ENCODE results near the gene EPHA8. TPM values are rescaled to one million over a fixed set of nuclear protein-coding genes. Genes with fewer than 3 reads are reported as not detected.

Gene EPHA8
- total RNA-seq, 1 experiment from 2014 or later = 3.8 TPM

DNA sequence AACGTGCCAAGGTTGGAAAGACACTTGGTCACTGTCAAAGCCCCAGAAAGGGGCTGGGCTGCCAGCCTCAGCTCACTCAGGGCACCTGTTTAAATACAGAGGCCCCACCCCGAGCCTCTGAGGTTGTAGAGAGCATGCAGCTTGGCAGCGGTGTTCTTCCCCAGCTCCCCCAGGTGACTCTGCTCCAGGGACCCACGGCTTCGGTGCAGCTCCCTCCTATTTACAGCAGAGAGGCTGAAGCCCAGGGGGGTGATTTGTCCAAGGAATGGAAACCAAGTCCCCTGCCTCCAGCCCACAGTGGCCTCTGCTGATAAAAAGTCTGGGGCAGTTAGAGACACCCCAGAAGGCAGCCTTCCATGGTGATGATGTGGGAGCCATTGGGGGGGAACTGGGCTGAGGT is 64.0 kb downstream of the EPHA8 start:
- no peak overlapping the region for H3K4me3 Mint-ChIP-seq
- TF ChIP-seq ZNF121 (CRISPR knock-in tag; IDR thresholded peaks at IDR 0.05) = no peak
- TF ChIP-seq, protein P1, sequence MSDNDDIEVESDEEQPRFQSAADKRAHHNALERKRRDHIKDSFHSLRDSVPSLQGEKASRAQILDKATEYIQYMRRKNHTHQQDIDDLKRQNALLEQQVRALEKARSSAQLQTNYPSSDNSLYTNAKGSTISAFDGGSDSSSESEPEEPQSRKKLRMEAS (CRISPR knock-in tag; IDR thresholded peaks at IDR 0.05) = no peak
- TF ChIP-seq, protein P2, sequence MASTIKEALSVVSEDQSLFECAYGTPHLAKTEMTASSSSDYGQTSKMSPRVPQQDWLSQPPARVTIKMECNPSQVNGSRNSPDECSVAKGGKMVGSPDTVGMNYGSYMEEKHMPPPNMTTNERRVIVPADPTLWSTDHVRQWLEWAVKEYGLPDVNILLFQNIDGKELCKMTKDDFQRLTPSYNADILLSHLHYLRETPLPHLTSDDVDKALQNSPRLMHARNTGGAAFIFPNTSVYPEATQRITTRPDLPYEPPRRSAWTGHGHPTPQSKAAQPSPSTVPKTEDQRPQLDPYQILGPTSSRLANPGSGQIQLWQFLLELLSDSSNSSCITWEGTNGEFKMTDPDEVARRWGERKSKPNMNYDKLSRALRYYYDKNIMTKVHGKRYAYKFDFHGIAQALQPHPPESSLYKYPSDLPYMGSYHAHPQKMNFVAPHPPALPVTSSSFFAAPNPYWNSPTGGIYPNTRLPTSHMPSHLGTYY (CRISPR knock-in tag; IDR thresholded peaks at IDR 0.05) = no peak
- TF ChIP-seq MYBL2 (CRISPR knock-in tag; IDR thresholded peaks at IDR 0.05) = no peak
- TF ChIP-seq, protein P3, sequence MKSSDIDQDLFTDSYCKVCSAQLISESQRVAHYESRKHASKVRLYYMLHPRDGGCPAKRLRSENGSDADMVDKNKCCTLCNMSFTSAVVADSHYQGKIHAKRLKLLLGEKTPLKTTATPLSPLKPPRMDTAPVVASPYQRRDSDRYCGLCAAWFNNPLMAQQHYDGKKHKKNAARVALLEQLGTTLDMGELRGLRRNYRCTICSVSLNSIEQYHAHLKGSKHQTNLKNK (CRISPR knock-in tag; IDR thresholded peaks at IDR 0.05) = no peak
- TF ChIP-seq AR (CRISPR knock-in tag; IDR thresholded peaks at IDR 0.05) = no peak
- TF ChIP-seq ZNF532 (CRISPR knock-in tag; IDR thresholded peaks at IDR 0.05; ENCODE audit: borderline replicate concordance) = no peak
- no peak for TF ChIP-seq NFYB (CRISPR knock-in tag; conservative IDR thresholded peaks at IDR 0.05; ENCODE audit: low read depth)
- no peak for TF ChIP-seq OVOL2 (CRISPR knock-in tag; IDR thresholded peaks at IDR 0.05; ENCODE audit: borderline replicate concordance)
- TF ChIP-seq NR3C1 (CRISPR knock-in tag; conservative IDR thresholded peaks at IDR 0.05; ENCODE audit: low read depth) = no peak
- no peak for TF ChIP-seq RORB (CRISPR knock-in tag; IDR thresholded peaks at IDR 0.05)
- no peak for TF ChIP-seq ZNF512 (CRISPR knock-in tag; IDR thresholded peaks at IDR 0.05; ENCODE audit: borderline replicate concordance)
- TF ChIP-seq ZNF281 (CRISPR knock-in tag; IDR thresholded peaks at IDR 0.05) = no peak
- no peak for TF ChIP-seq TP53 (CRISPR knock-in tag; IDR thresholded peaks at IDR 0.05)
- TF ChIP-seq, protein P4, sequence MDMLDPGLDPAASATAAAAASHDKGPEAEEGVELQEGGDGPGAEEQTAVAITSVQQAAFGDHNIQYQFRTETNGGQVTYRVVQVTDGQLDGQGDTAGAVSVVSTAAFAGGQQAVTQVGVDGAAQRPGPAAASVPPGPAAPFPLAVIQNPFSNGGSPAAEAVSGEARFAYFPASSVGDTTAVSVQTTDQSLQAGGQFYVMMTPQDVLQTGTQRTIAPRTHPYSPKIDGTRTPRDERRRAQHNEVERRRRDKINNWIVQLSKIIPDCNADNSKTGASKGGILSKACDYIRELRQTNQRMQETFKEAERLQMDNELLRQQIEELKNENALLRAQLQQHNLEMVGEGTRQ (CRISPR knock-in tag; IDR thresholded peaks at IDR 0.05) = no peak
- CTCF ChIA-PET = no interaction called here
- H3K27ac Mint-ChIP-seq = no peak overlapping the region
- H3K4me1 Mint-ChIP-seq = peaks cover 55% of the 10 kb centered on the region
- ATAC-seq (no peak), DNase-seq (ENCODE audit: low spot score) (no peak)
- H3K27me3 Mint-ChIP-seq (ENCODE audit: low read depth) = peaks cover 3% of the 10 kb centered on the region; the same call in 1 of the 2 replicates
- no peaks in the 10 kb centered on the region for H3K36me3 Mint-ChIP-seq
- no peaks in the 10 kb centered on the region for H3K9me3 Mint-ChIP-seq
- POLR2A ChIA-PET = no interaction called here
